GDM1 (cell line): ENCODE results near the gene LRRC23.
"Not testable (repeated sequence)": the region's sequence is repeated elsewhere in the genome, so short reads cannot be mapped to it uniquely, and the experiment has no call there.

Experiments used
- DNase-seq: peaks from one replicate; lab custom pipeline; 2025; lab: John Stamatoyannopoulos, UW

LRRC23 gene

GRCh38 chr12:6902448-6902847 lies 2.2 kb upstream of the LRRC23 start:
- DNase-seq = no peak

- no peak for DNase-seq
Observed at GRCh38 chr12:6903722-6904121, 900 bp upstream of the LRRC23 start.

- DNase-seq = no peak
Observed at GRCh38 chr12:6905414-6906040, 905 bp downstream of the LRRC23 start.

GRCh38 chr12:6908141-6908540 lies 3.5 kb downstream of the LRRC23 start:
- DNase-seq = not testable (repeated sequence)

- no peak for DNase-seq
Observed at GRCh38 chr12:6909421-6910145, 5.0 kb downstream of the LRRC23 start.

- no peak for DNase-seq
Observed at GRCh38 chr12:6912164-6912935, 7.7 kb downstream of the LRRC23 start.

- DNase-seq = peak; percentile 44
Observed at GRCh38 chr12:6914246-6914946, 9.8 kb downstream of the LRRC23 start, which contains the start of gene ENO2. Gene ENO2, plus strand, starts transcription at chr12:6914580. Its CDS starts 1,253 bp downstream, at chr12:6915833.

GRCh38 chr12:6914947-6915788 lies 10.5 kb downstream of the LRRC23 start:
- no peak for DNase-seq

GRCh38 chr12:6915789-6916285 lies 11.2 kb downstream of the LRRC23 start:
- no peak for DNase-seq

GRCh38 chr12:6916426-6917200 lies 12.0 kb downstream of the LRRC23 start:
- DNase-seq = no peak

GRCh38 chr12:6917491-6918231 lies 13.0 kb downstream of the LRRC23 start:
- DNase-seq = no peak

GRCh38 chr12:6919588-6919987 lies 15.0 kb downstream of the LRRC23 start:
- no peak for DNase-seq

GRCh38 chr12:6921539-6921938 lies 16.9 kb downstream of the LRRC23 start:
- no peak for DNase-seq

GRCh38 chr12:6921996-6922946 lies 17.6 kb downstream of the LRRC23 start:
- no peak for DNase-seq

GRCh38 chr12:6923003-6923732 lies 18.5 kb downstream of the LRRC23 start:
- no peak for DNase-seq

- DNase-seq = no peak
Observed at GRCh38 chr12:6923851-6924250, 19.2 kb downstream of the LRRC23 start.

- no peak for DNase-seq
Observed at GRCh38 chr12:6925239-6925539, 20.6 kb downstream of the LRRC23 start.
